DOHH2 (cell line): ENCODE results near the gene IPO5.

Experiments used
- H3F3A ChIP-seq: fragments of 200-600 bp; sonication (generic), shearing (Covaris generic); 2 replicates; pipeline ENCODE4 v1.6.0; 2016; ENCODE audit warnings: antibody characterized with exemption, mild to moderate bottlenecking; ENCODE audit not compliant: control insufficient read depth, insufficient read depth
- H3K27ac ChIP-seq: fragments of 200-600 bp; sonication (generic); 2 replicates; pipeline ENCODE4 v1.5.1; 2014; ENCODE audit warnings: low read depth, mild to moderate bottlenecking, low read length, moderate library complexity
- H3K27me3 ChIP-seq: fragments of 200-600 bp; sonication (generic); 2 replicates; pipeline ENCODE4 v1.6.1; 2014; ENCODE audit warnings: mild to moderate bottlenecking, low read length, mixed read lengths; ENCODE audit not compliant: control insufficient read depth
- H3K36me3 ChIP-seq: fragments of 200-600 bp; sonication (generic); 2 replicates; pipeline ENCODE4 v1.6.1; 2014; ENCODE audit warnings: mild to moderate bottlenecking, low read length, moderate library complexity, mixed read lengths; ENCODE audit not compliant: control insufficient read depth
- H3K4me1 ChIP-seq: fragments of 200-600 bp; sonication (generic); 2 replicates; pipeline ENCODE4 v1.6.1; 2014; ENCODE audit warnings: mild to moderate bottlenecking, low read length, mixed read lengths; ENCODE audit not compliant: control insufficient read depth
- H3K4me2 ChIP-seq: fragments of 200-600 bp; sonication (generic); 2 replicates; pipeline ENCODE4 v1.6.0; 2014; ENCODE audit warnings: mild to moderate bottlenecking, low read length, moderate library complexity
- H3K4me3 ChIP-seq: fragments of 200-600 bp; sonication (generic); 2 replicates; pipeline ENCODE4 v1.5.1; 2014; ENCODE audit warnings: mild to moderate bottlenecking, low read length, mixed read lengths
- H3K79me2 ChIP-seq: fragments of 200-600 bp; sonication (generic); 2 replicates; pipeline ENCODE4 v1.6.1; 2014; ENCODE audit warnings: mild to moderate bottlenecking, low read length, mixed read lengths; ENCODE audit not compliant: control insufficient read depth
- H3K9me2 ChIP-seq: fragments of 200-600 bp; sonication (generic); replicated peaks from 2 replicates; pipeline ENCODE4 v1.6.1; 2014; ENCODE audit warnings: mild to moderate bottlenecking, low read length, mixed read lengths; ENCODE audit not compliant: control insufficient read depth
- H3K9me3 ChIP-seq: fragments of 200-600 bp; sonication (generic); 2 replicates; pipeline ENCODE4 v1.6.1; 2014; ENCODE audit warnings: antibody characterized with exemption, low read length, mixed read lengths; ENCODE audit not compliant: control insufficient read depth, insufficient read depth
- H4K20me1 ChIP-seq: fragments of 200-600 bp; sonication (generic); 2 replicates; pipeline ENCODE4 v1.6.0; 2014; ENCODE audit warnings: low read depth, mild to moderate bottlenecking, antibody characterized with exemption, low read length, moderate library complexity; ENCODE audit not compliant: control insufficient read depth, insufficient read depth
- EZH2phosphoT487 ChIP-seq: fragments of 200-600 bp; sonication (generic); IDR thresholded peaks from 2 replicates; pipeline ENCODE4 v1.6.1; 2017; ENCODE audit warnings: borderline replicate concordance, mild to moderate bottlenecking, antibody characterized with exemption, low read length, moderate library complexity, mixed read lengths
- TF ChIP-seq, protein P1 (sequence below): fragments of 200-600 bp; sonication (generic); IDR thresholded peaks from one replicate; pipeline ENCODE4 v1.5.1; 2014; ENCODE audit warnings: antibody characterized with exemption, mild to moderate bottlenecking, low read depth, low read length; ENCODE audit not compliant: poor library complexity, severe bottlenecking

The IPO5 gene

DNA sequence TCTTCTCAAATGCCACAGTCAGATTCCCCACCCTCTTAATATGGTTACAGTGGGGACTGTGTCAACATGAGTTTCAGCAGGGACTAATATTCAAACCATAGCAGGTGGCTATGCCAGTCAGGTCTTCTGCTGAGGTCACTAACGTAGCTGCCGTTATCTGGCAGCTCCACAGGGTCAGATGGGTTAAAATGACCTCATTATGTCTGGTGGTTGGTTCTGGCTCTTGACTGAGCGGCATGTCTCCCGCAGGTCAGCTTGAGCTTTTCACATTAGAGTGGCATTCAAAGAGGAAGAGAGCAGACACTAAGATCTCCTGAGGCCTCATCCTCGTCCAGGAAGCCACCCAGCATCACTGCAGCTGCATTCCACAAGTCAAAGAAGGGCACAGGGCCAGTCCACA lies 21.4 kb upstream of the IPO5 start:
- no peak overlapping the region for H3K4me2 ChIP-seq
- TF ChIP-seq EZH2phosphoT487, result no peak

DNA sequence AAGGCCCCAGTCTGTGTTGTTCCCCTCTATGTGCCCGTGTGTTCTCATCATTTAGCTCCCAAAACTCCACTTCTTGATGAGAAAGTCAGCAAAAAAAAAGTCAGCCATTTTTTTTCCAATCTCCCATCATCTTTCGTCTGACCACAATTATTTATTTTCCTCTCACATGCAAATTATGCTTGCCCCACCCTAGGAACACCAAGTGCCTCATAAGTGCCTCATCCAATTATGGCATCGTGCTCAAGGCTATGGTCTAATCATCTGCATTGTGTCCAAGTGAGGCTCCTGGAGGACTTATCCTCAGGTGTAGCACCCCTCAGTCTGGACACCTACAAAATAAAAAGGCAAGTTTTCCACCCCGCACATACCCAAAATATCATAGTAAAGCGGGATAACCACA lies 20.8 kb upstream of the IPO5 start:
- H3K9me2 ChIP-seq, result no peaks in the 10 kb centered on the region
- H3K4me3 ChIP-seq, result no peak overlapping the region
- no peak overlapping the region for H3K4me2 ChIP-seq
- no peaks in the 10 kb centered on the region for H3F3A ChIP-seq
- peaks cover 9% of the 10 kb centered on the region for H3K4me1 ChIP-seq
- no peaks in the 10 kb centered on the region for H3K27me3 ChIP-seq
- no peaks in the 10 kb centered on the region for H3K9me3 ChIP-seq
- no peak for TF ChIP-seq EZH2phosphoT487
- TF ChIP-seq, protein P1, sequence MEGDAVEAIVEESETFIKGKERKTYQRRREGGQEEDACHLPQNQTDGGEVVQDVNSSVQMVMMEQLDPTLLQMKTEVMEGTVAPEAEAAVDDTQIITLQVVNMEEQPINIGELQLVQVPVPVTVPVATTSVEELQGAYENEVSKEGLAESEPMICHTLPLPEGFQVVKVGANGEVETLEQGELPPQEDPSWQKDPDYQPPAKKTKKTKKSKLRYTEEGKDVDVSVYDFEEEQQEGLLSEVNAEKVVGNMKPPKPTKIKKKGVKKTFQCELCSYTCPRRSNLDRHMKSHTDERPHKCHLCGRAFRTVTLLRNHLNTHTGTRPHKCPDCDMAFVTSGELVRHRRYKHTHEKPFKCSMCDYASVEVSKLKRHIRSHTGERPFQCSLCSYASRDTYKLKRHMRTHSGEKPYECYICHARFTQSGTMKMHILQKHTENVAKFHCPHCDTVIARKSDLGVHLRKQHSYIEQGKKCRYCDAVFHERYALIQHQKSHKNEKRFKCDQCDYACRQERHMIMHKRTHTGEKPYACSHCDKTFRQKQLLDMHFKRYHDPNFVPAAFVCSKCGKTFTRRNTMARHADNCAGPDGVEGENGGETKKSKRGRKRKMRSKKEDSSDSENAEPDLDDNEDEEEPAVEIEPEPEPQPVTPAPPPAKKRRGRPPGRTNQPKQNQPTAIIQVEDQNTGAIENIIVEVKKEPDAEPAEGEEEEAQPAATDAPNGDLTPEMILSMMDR, result no peak
- H3K79me2 ChIP-seq, result no peaks in the 10 kb centered on the region
- no peaks in the 10 kb centered on the region for H4K20me1 ChIP-seq
- H3K36me3 ChIP-seq, result no peaks in the 10 kb centered on the region
- H3K27ac ChIP-seq, result no peak overlapping the region

More for the DNA sequence above, 21.4 kb upstream of the IPO5 start:
- Histone ChIP-seq H3K79me2 (no peaks in the 10 kb centered on the region), H3K27me3 (no peaks in the 10 kb centered on the region), H3K4me1 (peaks cover 2% of the 10 kb centered on the region), H3K36me3 (no peaks in the 10 kb centered on the region), H3K9me3 (no peaks in the 10 kb centered on the region), H3F3A (no peaks in the 10 kb centered on the region), H4K20me1 (no peaks in the 10 kb centered on the region), H3K27ac (no peak overlapping the region), H3K9me2 (no peaks in the 10 kb centered on the region), H3K4me3 (no peak overlapping the region)

DNA sequence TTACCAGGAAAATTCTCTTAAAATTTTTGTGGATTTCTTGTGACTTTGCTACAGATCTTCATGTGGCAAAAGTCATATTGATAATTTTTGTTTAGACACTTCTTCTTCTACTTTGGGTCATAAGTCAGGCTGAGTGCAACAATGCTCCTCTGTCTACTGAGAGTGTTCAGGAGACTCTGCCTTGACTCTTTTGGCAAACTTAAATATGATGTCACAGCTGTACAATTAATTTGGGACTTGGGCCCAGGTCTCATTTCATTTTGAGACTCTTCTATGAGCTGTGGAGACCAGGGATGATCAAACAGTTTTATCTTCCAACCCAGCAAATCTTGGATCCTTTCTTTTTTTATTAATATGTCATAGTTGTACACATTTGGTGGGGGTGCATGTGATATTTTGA lies 19.7 kb upstream of the IPO5 start:
- Histone ChIP-seq H3K4me3 (no peak overlapping the region), H3K27ac (no peak overlapping the region), H3K9me3 (no peaks in the 10 kb centered on the region), H3F3A (no peaks in the 10 kb centered on the region), H4K20me1 (no peaks in the 10 kb centered on the region), H3K9me2 (no peaks in the 10 kb centered on the region), H3K36me3 (no peaks in the 10 kb centered on the region), H3K27me3 (no peaks in the 10 kb centered on the region), H3K4me2 (no peak overlapping the region), H3K4me1 (peaks cover 14% of the 10 kb centered on the region), H3K79me2 (no peaks in the 10 kb centered on the region)
- TF ChIP-seq, protein P1, result no peak
- no peak for TF ChIP-seq EZH2phosphoT487

DNA sequence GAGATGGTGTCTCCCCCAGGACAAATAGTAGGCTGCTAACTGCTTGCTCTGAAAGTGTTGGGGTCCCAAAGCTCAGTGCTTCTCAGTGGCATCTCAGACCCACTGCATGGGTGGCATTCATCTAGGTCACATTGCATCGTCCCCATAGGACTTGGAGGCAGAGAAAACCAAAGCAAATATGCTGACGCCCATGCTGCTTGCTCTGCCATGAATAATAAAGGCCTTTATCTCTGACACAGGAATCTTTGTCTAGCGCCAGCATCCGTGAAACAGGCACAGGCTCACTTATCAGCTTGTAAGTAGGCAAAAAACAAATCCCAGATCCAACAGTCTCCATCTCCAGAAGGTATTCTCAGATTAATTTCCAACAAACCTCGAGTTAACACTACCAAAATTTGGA lies 18.9 kb upstream of the IPO5 start:
- TF ChIP-seq, protein P1, result no peak
- TF ChIP-seq EZH2phosphoT487, result no peak
- H3K27ac ChIP-seq, result no peak overlapping the region

More for the DNA sequence above, 18.9 kb upstream of the IPO5 start:
- Histone ChIP-seq H3K27me3 (no peaks in the 10 kb centered on the region), H3K4me3 (no peak overlapping the region), H3K79me2 (no peaks in the 10 kb centered on the region), H3K9me3 (no peaks in the 10 kb centered on the region), H3K4me2 (no peak overlapping the region), H3K4me1 (peaks cover 14% of the 10 kb centered on the region), H3F3A (no peaks in the 10 kb centered on the region), H3K36me3 (no peaks in the 10 kb centered on the region), H3K9me2 (no peaks in the 10 kb centered on the region), H4K20me1 (no peaks in the 10 kb centered on the region)
